H1 (cell line): Measurements from ENCODE around the gene HDAC10.

ENCODE experiments used
- CBX8 ChIP-seq: fragments of 300-800, 300-1000 bp; sonication (generic); IDR thresholded peaks from 2 replicates; pipeline ENCODE4 v1.7.1; 2016; ENCODE audit warnings: low read depth, low read length, borderline replicate concordance
- EZH2 ChIP-seq: fragments of 200-600 bp; sonication (generic); IDR thresholded peaks from 2 replicates; pipeline ENCODE4 v1.7.1; 2012; ENCODE audit warnings: low read depth, mild to moderate bottlenecking, moderate library complexity, low read length, inconsistent platforms; ENCODE audit not compliant: severe bottlenecking
- JUN ChIP-seq: IDR thresholded peaks from 2 replicates; pipeline ENCODE4 v1.6.1; 2011; ENCODE audit warnings: low read depth, mild to moderate bottlenecking, improper control_type of control experiment, low read length
- PHF8 ChIP-seq: fragments of 200-600 bp; sonication (generic); conservative IDR thresholded peaks from 2 replicates; pipeline ENCODE4 v1.7.1; 2012; ENCODE audit warnings: low read depth, mild to moderate bottlenecking, inconsistent platforms, low read length, moderate library complexity
- POLR2A ChIP-seq, 2 experiments: IDR thresholded peaks; 1 replicate in 1 of 2; 2 replicates in 1 of 2; pipeline ENCODE4 v1.6.1; 2011; ENCODE audit warnings: low read depth in 2 of 2, low read length in 2 of 2, mild to moderate bottlenecking in 2 of 2; ENCODE audit errors: control extremely low read depth in 1 of 2
- POLR2AphosphoS5 ChIP-seq: IDR thresholded peaks from 2 replicates; pipeline ENCODE4 v1.6.1; 2011; ENCODE audit warnings: low read depth, low read length
- RFX5 ChIP-seq: IDR thresholded peaks from 2 replicates; pipeline ENCODE4 v1.6.1; 2011; ENCODE audit warnings: low read depth, low read length, improper control_type of control experiment, borderline replicate concordance
- SP1 ChIP-seq: IDR thresholded peaks from 2 replicates; pipeline ENCODE4 v1.6.1; 2011; ENCODE audit warnings: low read depth, low read length
- ZNF274 ChIP-seq: IDR thresholded peaks from 2 replicates; pipeline ENCODE4 v1.7.0; 2012; ENCODE audit warnings: low read length, borderline replicate concordance; ENCODE audit errors: extremely low read depth
- TF ChIP-seq, protein P1 (sequence below), 3 experiments: IDR thresholded peaks; 1 replicate in 2 of 3; 2 replicates in 1 of 3; pipeline versions ENCODE4 v1.5.1 to v1.6.1; 2011; ENCODE audit warnings: low read length in 3 of 3, mild to moderate bottlenecking in 3 of 3, inconsistent platforms in 2 of 3, low read depth in 1 of 3, moderate library complexity in 1 of 3; ENCODE audit not compliant: insufficient read depth in 1 of 3; ENCODE audit errors: control extremely low read depth in 1 of 3

DNA sequence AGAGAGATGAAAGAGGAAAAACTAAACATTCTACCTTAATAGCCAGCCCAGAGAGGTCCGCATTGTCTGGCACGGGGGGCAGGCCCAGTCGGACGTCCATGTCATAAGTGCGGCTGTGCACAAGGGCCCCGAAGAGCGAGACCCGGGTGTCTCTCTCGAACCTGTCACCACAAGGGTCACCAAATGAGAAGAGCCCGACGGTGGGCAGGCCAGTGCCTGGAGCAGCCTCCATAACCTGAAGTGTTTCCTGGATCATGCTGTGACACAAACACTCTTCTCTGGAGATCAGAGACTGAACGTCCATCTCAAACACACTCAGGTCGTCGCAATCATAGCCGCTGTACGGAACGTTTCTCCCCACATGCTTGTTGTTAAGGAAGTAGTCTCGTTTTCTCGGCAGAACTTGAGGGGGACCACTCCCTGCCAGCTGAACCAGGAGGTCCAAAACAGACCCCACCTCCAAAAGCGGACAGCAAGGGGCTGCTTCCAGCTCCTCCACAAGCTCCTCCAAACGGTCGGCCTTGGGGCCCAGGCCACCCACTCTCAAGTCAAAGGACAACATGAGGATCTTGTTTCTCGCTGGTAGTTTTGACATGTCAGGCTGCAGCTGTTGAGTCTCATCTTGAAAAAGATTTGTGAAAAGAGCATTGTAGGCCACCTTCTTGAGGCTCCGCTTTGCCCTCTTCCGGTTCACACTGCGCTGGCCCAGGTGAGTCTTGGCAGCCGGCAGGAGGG lies 7.2 kb downstream of the HDAC10 start:
- no peak for TF ChIP-seq JUN
- TF ChIP-seq, protein P1, sequence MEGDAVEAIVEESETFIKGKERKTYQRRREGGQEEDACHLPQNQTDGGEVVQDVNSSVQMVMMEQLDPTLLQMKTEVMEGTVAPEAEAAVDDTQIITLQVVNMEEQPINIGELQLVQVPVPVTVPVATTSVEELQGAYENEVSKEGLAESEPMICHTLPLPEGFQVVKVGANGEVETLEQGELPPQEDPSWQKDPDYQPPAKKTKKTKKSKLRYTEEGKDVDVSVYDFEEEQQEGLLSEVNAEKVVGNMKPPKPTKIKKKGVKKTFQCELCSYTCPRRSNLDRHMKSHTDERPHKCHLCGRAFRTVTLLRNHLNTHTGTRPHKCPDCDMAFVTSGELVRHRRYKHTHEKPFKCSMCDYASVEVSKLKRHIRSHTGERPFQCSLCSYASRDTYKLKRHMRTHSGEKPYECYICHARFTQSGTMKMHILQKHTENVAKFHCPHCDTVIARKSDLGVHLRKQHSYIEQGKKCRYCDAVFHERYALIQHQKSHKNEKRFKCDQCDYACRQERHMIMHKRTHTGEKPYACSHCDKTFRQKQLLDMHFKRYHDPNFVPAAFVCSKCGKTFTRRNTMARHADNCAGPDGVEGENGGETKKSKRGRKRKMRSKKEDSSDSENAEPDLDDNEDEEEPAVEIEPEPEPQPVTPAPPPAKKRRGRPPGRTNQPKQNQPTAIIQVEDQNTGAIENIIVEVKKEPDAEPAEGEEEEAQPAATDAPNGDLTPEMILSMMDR (IDR thresholded peaks at IDR 0.05; ENCODE audit: control extremely low read depth in 1 of 3, insufficient read depth in 1 of 3, low read depth in 1 of 3, low read length in 3 of 3): no peak
- TF ChIP-seq CBX8: no peak
- no peak for TF ChIP-seq SP1
- TF ChIP-seq RFX5: no peak
- no peak for TF ChIP-seq POLR2AphosphoS5
- TF ChIP-seq EZH2: no peak
- TF ChIP-seq ZNF274: no peak
- TF ChIP-seq PHF8: no peak
- no peak for TF ChIP-seq POLR2A (IDR thresholded peaks at IDR 0.05; ENCODE audit: control extremely low read depth in 1 of 2, low read depth in 2 of 2, low read length in 2 of 2)
